GM19328 (cell line): ENCODE data around the gene SHC3.

ENCODE experiments used
- ATAC-seq: cut with Tn5 transposase; IDR thresholded peaks from one replicate; pipeline ENCODE4 v1.9.1; 2021; ENCODE audit warnings: mild to moderate bottlenecking, moderate library complexity; ENCODE audit not compliant: unreplicated experiment

The SHC3 gene

GRCh38 chr9:89113851-89114250 lies 64.8 kb downstream of the SHC3 start:
- ATAC-seq: no peak

- ATAC-seq: no peak
Measured at GRCh38 chr9:89112243-89112642, 66.4 kb downstream of the SHC3 start.

GRCh38 chr9:89109666-89110065 lies 69.0 kb downstream of the SHC3 start:
- ATAC-seq: no peak

GRCh38 chr9:89107406-89107805 lies 71.2 kb downstream of the SHC3 start:
- ATAC-seq: no peak

GRCh38 chr9:89106224-89106851 lies 72.3 kb downstream of the SHC3 start:
- ATAC-seq: no peak

GRCh38 chr9:89104821-89105220 lies 73.8 kb downstream of the SHC3 start:
- ATAC-seq: no peak

- ATAC-seq: no peak
Measured at GRCh38 chr9:89097219-89097618, 81.4 kb downstream of the SHC3 start.

- ATAC-seq: no peak
Measured at GRCh38 chr9:89096807-89097206, 81.8 kb downstream of the SHC3 start.

- ATAC-seq: no peak
Measured at GRCh38 chr9:89095761-89096528, 82.7 kb downstream of the SHC3 start.

GRCh38 chr9:89093201-89093975 lies 85.2 kb downstream of the SHC3 start:
- no peak for ATAC-seq

GRCh38 chr9:89089176-89089575 lies 89.4 kb downstream of the SHC3 start:
- no peak for ATAC-seq

GRCh38 chr9:89083626-89084025 lies 95.0 kb downstream of the SHC3 start:
- ATAC-seq: no peak

- no peak for ATAC-seq
Measured at GRCh38 chr9:89080193-89080592, 98.4 kb downstream of the SHC3 start.

GRCh38 chr9:89079391-89079790 lies 99.2 kb downstream of the SHC3 start:
- no peak for ATAC-seq

GRCh38 chr9:89078860-89079259 lies 99.8 kb downstream of the SHC3 start:
- no peak for ATAC-seq

GRCh38 chr9:89078421-89078820 lies 100.2 kb downstream of the SHC3 start:
- no peak for ATAC-seq

- ATAC-seq: no peak
Measured at GRCh38 chr9:89077519-89077918, 101.1 kb downstream of the SHC3 start.

- no peak for ATAC-seq
Measured at GRCh38 chr9:89073397-89073796, 105.2 kb downstream of the SHC3 start.

GRCh38 chr9:89071591-89071990 lies 107.0 kb downstream of the SHC3 start:
- no peak for ATAC-seq

- ATAC-seq: no peak
Measured at GRCh38 chr9:89066835-89067234, 111.8 kb downstream of the SHC3 start.

GRCh38 chr9:89065921-89066320 lies 112.7 kb downstream of the SHC3 start:
- ATAC-seq: no peak

- ATAC-seq: no peak
Measured at GRCh38 chr9:89060790-89061189, 117.8 kb downstream of the SHC3 start.
